Ovary (tissue), 3 donors: Measurements from ENCODE around the gene KCNH5.

Source experiments
- POLR2A ChIP-seq: fragments of 450-650 bp; IDR thresholded peaks from one replicate; pipeline ENCODE4 v1.6.1; 2017; ENCODE audit warnings: antibody characterized with exemption, mild to moderate bottlenecking, moderate library complexity
- TF ChIP-seq, protein P1 (sequence below), 3 donors: fragments of 450-650 bp in 2 of 3; fragments of 200-600 bp in 1 of 3; IDR thresholded peaks; one replicate each; pipeline versions ENCODE4 v1.5.1 to v1.8.0; 2016 to 2022; ENCODE audit warnings: antibody characterized with exemption in 3 of 3, mild to moderate bottlenecking in 1 of 3
- donor health status: DM: no; HTN: no; CAD: no.

DNA sequence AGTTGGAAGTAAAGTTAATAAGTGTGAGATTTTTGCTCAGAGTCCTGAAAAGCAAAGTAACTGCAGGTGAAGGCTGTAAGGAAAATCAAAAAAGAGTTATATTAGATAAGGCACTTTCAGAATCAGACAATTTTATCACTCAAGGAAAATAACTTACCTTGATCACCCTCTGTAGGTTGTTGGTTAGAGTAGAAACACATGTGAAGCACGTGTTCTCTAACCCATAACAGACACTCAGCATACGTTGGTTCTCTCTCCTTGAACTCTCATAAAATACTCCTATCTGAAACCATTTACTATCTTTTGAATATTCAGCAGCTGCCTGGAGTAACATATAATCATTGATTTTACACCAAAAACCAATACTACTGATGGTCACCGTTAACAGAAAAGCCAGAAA lies 335.5 kb downstream of the KCNH5 start:
- TF ChIP-seq, protein P1, sequence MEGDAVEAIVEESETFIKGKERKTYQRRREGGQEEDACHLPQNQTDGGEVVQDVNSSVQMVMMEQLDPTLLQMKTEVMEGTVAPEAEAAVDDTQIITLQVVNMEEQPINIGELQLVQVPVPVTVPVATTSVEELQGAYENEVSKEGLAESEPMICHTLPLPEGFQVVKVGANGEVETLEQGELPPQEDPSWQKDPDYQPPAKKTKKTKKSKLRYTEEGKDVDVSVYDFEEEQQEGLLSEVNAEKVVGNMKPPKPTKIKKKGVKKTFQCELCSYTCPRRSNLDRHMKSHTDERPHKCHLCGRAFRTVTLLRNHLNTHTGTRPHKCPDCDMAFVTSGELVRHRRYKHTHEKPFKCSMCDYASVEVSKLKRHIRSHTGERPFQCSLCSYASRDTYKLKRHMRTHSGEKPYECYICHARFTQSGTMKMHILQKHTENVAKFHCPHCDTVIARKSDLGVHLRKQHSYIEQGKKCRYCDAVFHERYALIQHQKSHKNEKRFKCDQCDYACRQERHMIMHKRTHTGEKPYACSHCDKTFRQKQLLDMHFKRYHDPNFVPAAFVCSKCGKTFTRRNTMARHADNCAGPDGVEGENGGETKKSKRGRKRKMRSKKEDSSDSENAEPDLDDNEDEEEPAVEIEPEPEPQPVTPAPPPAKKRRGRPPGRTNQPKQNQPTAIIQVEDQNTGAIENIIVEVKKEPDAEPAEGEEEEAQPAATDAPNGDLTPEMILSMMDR (IDR thresholded peaks at IDR 0.05) = no peak
- no peak for TF ChIP-seq POLR2A
